ENCODE results near the gene PSMA3.

Gene PSMA3

GRCh38 chr14:58307597-58308316, 63.1 kb downstream of the PSMA3 start:
- H3K36me3 ChIP-seq (ENCODE audit: insufficient read depth, low read length): peaks cover 73% of the 10 kb centered on the region
- H3K9me3 ChIP-seq (ENCODE audit: insufficient read depth, low read depth, low read length): no peaks in the 10 kb centered on the region
- H3K9ac ChIP-seq (ENCODE audit: low read depth, low read length): no peak overlapping the region
- 94% methylated on average over 4 of the region's 8 CpGs for WGBS
- no peak overlapping the region for H3K4me3 ChIP-seq (ENCODE audit: low read length)
- H3K4me1 ChIP-seq (ENCODE audit: insufficient read depth, low read length): no peaks in the 10 kb centered on the region
- H3K27ac ChIP-seq (ENCODE audit: low read depth, low read length): no peak overlapping the region
- no peaks in the 10 kb centered on the region for H3K27me3 ChIP-seq (ENCODE audit: insufficient read depth, low read length)

GRCh38 chr14:58309086-58309485, 64.4 kb downstream of the PSMA3 start:
- peaks cover 61% of the 10 kb centered on the region for H3K36me3 ChIP-seq (ENCODE audit: insufficient read depth, low read length)
- H3K4me3 ChIP-seq (ENCODE audit: low read length): no peak overlapping the region

GRCh38 chr14:58313699-58314098, 69.1 kb downstream of the PSMA3 start:
- H3K27ac ChIP-seq (ENCODE audit: low read depth, low read length): no peak overlapping the region
- H3K4me1 ChIP-seq (ENCODE audit: insufficient read depth, low read length): no peaks in the 10 kb centered on the region
- peaks cover 37% of the 10 kb centered on the region for H3K36me3 ChIP-seq (ENCODE audit: insufficient read depth, low read length)
- WGBS: 93% methylated on average over 1 of the region's 1 CpG
- H3K27me3 ChIP-seq (ENCODE audit: insufficient read depth, low read length): no peaks in the 10 kb centered on the region
- no peak overlapping the region for H3K9ac ChIP-seq (ENCODE audit: low read depth, low read length)
- H3K4me3 ChIP-seq (ENCODE audit: low read length): no peak overlapping the region
- H3K9me3 ChIP-seq (ENCODE audit: insufficient read depth, low read depth, low read length): no peaks in the 10 kb centered on the region

More at GRCh38 chr14:58309086-58309485, 64.4 kb downstream of the PSMA3 start:
- H3K4me1 ChIP-seq (ENCODE audit: insufficient read depth, low read length): no peaks in the 10 kb centered on the region
- no peaks in the 10 kb centered on the region for H3K27me3 ChIP-seq (ENCODE audit: insufficient read depth, low read length)
- no peaks in the 10 kb centered on the region for H3K9me3 ChIP-seq (ENCODE audit: insufficient read depth, low read depth, low read length)
- WGBS: 95% methylated on average over 2 of the region's 2 CpGs
- H3K27ac ChIP-seq (ENCODE audit: low read depth, low read length): no peak overlapping the region
- H3K9ac ChIP-seq (ENCODE audit: low read depth, low read length): no peak overlapping the region

- H3K4me3 ChIP-seq (ENCODE audit: low read length): no peak overlapping the region
- no peaks in the 10 kb centered on the region for H3K9me3 ChIP-seq (ENCODE audit: insufficient read depth, low read depth, low read length)
- no peaks in the 10 kb centered on the region for H3K4me1 ChIP-seq (ENCODE audit: insufficient read depth, low read length)
- H3K9ac ChIP-seq (ENCODE audit: low read depth, low read length): no peak overlapping the region
- no peak overlapping the region for H3K27ac ChIP-seq (ENCODE audit: low read depth, low read length)
- H3K36me3 ChIP-seq (ENCODE audit: insufficient read depth, low read length): peaks cover 38% of the 10 kb centered on the region
- H3K27me3 ChIP-seq (ENCODE audit: insufficient read depth, low read length): no peaks in the 10 kb centered on the region
- 100% methylated on average over 1 of the region's 1 CpG for WGBS
Measured at GRCh38 chr14:58315606-58316005, 71.0 kb downstream of the PSMA3 start.
